CD1c-positive myeloid dendritic cell (primary cell): ENCODE measurements around the gene AGPAT2.
"Not testable (repeated sequence)": the region's sequence is repeated elsewhere in the genome, so short reads cannot be mapped to it uniquely, and the experiment has no call there.

Source experiments
- DNase-seq: peaks from one replicate; pipeline ENCODE4 v3.0.0-alpha.2; 2016; ENCODE audit errors: extremely low spot score

AGPAT2 gene

DNA sequence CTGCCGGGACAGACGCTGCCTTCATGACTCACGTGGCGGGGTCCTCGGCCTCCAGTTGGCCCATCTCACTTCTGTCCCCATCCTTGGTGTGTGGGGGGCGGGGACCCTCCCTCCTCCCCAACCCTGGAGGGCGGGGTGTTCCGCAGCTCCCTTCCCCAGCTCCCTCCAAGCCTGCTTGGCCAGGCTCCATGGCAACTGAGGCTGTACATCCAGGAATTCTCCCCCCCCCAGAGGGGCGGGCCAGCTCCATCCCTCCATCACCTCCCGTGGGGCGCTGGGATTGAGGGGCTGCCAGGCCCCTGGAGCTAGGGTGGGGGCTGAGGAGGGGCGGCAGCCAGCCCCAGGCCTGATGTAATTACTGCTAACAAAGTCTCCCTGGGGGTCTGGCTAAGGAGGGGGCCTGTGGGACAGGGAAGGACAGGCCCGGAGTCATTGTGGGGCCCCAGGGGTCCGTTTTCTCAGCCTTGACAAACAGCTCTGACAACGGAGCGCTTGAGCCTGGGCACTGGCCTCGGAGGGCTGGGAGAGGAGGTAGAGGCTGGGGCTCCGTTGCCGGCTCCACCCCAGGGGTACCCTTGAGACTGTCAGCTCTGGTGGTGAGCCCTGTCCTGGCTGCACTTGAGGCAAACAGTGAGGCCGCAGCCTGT is 33.1 kb upstream of the AGPAT2 start:
- no peak for DNase-seq

- peak; percentile 77 for DNase-seq
These were observed 32.1 kb upstream of the AGPAT2 start for GRCh38 chr9:136719195-136719880.

- DNase-seq: no peak
These were observed 31.3 kb upstream of the AGPAT2 start for GRCh38 chr9:136718345-136719194.

DNA sequence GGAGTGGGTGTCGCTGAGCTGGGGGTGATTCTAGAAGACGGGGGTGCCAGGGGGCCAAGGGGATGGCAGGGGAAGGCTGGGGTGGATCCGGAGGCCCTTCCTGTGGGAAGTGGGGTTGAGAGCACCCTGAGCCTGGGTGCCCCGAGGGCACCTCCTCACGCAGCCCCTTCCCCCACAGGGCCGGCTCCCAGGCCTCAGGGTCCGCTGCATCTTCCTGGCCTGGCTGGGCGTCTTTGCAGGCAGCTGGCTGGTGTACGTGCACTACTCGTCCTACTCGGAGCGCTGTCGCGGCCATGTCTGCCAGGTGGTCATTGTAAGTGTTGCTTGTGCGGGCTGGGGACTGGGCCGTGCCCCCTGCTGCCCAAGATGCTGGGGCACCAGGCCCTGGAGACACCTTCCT is 30.1 kb upstream of the AGPAT2 start:
- DNase-seq: no peak

- no peak for DNase-seq
These were observed 27.6 kb upstream of the AGPAT2 start for GRCh38 chr9:136714893-136715274.

DNA sequence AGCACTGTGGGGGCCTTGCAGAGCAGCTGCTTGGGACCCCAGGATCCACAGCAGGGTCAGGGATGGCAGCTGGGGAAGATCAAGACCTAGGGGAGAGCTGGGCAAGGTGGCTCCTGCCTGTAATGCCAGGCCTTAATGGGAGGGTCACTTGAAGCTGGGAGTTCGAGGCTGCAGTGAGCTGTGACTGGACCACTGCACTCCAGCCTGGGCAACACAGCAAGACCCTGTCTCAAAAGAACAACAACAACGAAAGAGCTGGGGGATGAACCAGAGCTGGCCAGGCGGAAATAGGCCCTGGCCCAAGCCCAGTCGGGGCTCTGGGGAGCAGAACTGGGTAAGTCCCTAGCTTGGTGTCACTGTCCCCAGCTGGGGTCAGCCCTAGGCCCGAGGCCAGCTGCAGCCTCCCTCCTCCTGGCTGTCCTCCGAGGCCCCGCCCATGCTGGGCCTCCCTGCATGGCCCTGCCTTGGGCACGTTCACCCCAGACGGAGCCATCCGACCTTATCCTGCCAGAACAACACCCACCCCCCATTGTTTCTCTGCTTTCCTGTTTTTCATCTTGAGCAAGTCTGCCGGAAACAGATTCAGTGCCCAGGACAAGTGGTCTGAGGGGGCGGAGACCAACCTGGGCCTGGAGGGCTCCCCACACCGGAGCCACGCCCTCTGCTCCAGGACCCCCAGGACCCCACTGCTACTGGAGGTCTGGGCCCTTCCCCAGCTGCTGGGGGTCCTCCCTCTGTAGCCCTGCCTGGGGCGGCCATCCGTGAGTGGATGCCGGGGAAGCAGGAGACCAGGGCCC is 27.0 kb upstream of the AGPAT2 start:
- no peak for DNase-seq

DNA sequence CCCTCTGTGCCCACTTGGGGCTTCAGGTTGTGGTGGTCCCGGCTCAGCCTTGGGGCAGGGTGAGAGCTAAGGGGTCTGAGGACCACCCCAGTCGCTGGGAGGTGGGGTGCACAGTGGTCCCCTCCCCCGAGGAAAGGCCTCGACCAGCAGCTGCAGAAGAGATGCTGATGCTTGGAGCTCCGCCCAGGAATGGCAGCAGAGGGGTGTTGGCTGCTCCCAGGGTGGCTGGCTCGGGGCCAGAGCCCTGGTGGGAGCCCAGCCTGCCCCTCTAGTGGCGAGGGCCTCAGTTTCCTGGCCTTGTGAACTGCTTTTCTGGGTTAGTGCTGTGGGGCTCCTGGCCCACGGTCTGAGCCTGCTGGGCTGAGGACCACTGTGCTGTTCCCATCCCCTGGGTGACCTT is 26.3 kb upstream of the AGPAT2 start:
- no peak for DNase-seq

DNA sequence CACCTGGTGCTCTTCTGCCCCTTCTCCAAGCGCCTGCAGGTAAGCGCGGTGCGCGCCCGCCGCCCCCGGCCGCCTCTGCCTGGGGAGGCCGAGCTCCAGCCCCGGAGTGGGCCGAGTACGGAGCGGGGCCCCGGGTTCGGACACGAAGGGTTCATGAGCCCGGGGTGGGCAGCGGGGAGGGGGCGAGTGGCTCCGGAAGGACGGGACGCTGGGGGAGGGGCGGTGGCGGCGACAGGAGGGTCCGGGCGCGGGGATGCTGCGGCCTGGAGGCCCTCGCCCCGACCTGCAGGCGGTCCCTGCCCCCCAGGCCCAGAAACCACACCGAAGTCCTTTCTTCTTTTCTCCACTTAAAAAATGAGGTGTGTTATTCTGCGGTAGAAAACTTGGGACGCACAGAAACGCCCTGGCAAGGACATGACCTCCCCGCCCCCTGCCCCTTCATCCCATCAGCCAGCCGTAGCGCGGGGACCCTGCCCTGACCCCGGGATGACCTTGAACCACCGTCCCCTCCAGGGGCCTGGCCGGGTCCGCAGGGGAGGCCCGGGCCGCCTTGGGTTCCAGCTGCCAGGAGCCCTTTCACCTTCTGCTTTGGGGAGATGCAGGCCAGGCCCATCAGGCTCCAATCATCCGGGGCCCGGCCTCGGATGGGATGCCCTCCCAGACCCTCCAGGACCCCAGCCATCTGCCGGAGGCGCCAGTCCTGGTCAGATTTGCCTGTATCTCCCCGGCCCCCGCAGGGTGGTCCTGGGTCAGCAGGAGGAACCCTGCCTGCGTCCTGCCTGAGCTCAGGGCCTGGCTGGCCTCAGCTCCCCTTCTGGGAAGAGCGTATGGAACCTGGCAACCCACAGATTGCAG is 25.7 kb upstream of the AGPAT2 start:
- DNase-seq: no peak

DNA sequence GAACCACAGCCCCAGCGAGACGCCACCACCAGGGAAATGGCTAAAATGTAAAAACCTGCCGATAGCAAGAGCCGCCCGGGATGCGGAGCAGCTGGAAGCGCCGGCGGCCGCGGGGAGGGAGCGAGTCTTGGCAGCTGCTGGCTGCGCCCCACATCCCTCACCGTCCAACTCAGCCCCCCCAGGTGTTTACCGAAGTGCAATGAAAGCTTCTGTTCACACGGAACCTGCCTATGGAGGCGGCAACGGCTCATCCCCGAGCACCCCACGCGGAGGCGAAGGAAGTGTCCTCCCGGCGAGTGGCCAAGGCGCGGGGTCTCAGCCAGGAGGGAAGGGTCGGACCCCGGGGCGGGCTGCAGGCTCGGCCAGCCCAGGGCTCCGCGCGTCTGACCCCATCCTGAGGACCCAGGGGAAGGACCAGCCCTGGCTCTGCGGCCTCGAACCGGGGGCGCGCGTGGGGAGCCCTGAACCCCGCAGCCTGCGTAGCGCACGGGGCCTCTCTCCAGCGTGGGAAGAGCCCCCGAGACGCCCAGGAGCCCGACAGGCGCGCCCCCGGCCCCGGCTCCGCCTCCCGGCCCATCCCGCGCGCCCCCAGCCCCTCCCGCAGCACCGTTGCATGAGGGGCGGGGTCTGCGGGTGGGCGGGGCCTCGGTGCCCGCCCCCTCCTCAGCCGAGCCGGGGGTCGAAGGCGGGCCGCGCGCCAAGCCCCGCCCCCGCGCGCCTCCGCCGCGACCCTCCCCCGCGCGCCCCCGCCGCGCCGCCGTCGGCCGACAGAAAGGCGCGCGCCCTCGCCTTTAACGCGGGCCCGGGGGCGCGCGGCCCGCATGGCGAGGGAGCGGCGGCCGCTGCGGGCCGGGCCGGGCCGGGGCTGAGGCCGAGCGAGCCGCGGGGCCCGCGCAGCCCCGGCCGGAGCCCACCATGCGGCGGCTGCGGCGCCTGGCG is 24.8 kb upstream of the AGPAT2 start, which contains the start of gene DIPK1B:
DIPK1B (plus strand) TSS at position 822 of the 939 bp plus-strand sequence; CDS start at position 916, 94 bp downstream.
- DNase-seq: no peak

DNA sequence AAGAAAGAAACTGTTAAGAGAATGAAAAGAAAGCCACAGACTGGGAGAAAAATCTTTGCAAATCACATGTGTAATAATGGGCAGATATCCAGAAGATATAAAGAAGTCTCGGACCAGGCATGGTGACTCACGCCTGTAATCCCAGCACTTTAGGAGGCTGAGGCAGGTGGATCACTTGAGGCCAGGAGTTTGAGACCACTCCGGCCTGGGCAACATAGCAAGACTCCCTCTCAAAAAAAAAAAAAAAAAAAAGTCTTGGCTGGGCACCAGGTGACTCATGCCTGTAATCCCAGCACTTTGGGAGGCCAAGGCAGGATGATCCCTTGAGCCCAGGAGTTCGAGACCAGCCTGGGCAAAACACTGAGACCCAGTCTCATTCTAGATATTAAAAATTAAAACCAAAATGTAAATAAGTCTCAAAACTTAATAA is 24.0 kb upstream of the AGPAT2 start:
- DNase-seq: not testable (repeated sequence)

- no peak for DNase-seq
These were observed 23.3 kb upstream of the AGPAT2 start for GRCh38 chr9:136710543-136710942.

DNA sequence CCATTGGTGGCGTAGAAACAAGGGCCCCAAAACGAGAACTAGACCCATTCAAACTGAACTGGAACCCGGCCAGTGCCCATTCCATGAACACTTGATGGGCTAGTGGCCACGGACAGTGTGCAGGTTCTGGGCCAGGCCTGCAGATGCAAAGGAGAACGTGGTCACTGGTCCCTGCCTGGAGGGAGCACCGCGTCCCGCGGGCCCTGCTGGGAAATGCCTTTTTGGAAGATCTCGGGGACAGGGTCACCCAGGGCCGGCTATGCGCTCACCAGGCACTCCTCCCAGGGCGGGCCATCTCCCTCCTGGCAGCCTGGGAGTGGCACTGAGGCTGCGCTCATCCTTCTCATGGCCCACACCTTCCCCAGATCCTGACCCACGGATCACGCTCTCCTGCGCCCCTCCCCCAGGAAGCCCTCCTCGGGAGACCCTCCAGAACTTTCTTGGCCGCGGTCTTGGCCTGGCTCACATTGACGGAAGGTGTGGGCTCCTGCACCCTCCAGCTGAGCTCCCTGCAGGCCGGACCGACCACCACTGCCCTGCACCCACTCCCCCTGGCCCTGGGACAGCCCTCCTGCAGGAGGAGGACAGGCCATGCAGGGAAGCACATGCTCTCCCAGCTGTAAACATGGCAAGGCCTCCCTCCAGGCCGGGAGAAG is 22.3 kb upstream of the AGPAT2 start:
- DNase-seq: no peak

DNA sequence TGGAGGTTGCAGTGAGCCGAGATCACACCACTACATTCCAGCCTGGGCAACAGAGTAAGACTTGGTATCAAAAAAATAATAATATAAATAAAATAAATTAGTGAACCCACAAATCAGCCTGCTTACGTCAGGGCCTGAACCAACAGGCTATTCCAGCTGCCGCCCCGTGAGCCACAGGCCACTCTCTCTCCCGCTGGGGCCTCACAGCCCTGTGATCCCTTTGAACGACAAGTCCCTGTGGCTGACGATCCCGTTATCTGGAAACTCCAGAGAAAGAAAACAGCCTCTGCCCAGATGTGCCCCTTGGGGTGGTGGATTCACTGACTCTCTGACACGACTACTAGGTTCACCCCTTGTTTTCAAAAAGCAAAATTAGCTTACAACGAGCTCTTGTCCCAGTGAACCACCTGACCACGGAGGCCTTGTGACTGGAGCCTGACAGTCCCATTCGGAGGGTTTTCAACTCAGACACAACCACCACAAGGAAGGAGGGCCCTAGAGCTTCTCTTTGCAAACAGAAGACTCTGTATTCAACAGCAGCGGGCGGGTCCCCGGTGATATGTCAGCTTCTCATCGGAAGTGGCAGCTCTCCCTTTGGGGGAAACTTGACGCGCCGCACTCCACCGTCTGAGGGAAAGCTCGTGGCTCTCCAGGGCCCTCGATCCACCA is 20.7 kb upstream of the AGPAT2 start:
- DNase-seq: no peak

DNA sequence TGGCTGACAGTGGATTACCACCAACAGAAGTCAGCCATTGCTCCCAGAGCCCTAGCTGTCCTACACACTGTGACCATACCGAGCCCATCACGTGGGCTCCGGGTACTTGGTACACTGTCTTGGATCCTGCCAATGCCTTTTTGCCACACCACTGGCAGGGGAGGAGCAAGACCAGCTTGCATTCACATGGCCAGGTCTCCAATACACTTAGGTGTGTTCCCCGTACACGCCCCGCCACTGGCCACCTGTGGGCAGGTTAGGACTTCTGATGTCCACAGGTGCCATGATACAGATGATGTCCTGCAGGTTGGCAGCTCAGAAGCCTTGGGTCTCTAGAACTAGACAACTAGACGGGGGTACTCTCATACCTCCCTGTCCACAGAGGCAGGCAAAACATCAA is 19.8 kb upstream of the AGPAT2 start:
- no peak for DNase-seq

DNA sequence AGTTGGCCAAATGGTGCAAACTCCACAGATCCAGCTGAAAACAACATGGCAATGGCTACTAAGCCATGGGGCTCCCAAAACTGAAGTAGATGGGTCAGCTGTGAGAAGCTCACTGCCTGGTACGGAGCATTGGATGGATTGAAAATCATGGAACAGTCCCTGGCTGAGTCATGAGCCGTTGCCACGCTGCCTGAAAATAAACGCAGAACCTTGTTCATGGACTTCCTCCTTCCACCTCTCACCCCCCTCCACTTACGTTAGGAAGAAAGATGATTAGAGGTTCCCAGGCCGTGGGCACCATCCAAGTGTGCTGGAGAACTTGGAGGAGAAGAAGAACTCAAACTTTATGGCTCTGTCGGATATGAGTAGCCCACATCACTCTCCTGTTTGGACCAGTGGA is 18.3 kb upstream of the AGPAT2 start:
- DNase-seq: peak; percentile 71

- DNase-seq: not testable (repeated sequence)
These were observed 17.5 kb upstream of the AGPAT2 start for GRCh38 chr9:136704741-136705140.

DNA sequence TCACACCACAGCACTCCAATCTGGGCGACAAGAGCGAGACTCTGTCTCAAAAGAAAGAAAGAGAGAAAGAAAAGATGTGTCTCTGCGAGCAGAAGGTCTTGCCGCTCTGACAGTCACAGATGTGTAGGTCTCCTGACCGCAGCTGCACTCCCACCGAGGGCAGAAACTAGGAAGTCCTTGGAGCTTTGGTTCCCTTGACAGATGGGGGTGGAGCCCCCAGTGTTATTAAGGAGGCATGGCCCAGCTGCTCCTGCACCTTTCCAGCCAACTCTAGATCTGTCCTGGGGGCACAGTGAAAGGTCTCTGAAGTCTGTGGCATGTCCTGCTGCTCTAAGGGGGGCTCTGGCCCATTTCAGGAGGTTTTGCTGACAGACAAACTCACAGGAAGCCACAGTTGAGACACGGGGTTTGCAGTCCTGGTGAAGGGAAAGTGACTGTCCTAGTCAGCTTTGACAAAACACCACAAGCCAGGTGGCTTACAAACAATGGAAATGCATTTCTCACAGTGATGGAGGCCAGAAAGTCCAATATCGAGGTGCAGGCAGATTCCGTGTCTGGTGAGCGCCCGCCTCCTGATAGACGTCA is 16.1 kb upstream of the AGPAT2 start:
- DNase-seq: peak; percentile 74

DNA sequence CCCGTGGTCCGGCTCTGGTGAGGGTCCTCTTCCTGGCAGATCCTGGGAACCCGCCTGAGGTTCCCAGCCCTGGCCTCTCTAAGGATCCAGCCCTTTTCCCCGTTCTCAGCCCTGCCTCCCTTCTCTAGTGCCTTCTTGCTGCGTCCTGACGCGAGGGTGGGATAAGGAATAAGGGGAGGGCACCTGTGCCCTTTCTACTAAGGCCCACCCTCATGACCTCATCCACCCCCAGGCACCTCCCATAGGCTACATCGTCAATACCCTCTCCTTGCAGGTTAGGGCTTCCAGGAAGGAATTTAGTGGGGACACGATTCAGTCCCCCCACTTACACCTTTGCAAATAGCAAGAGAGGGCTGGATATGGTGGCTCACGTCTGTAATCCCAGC is 14.4 kb upstream of the AGPAT2 start:
- DNase-seq: no peak
